ENCODE data around the gene TBC1D14.

TBC1D14 gene

GRCh38 chr4:7048642-7049041 lies 139.0 kb downstream of the TBC1D14 start:
- DNase-seq = no peak

GRCh38 chr4:7049295-7049694 lies 139.7 kb downstream of the TBC1D14 start:
- DNase-seq = no peak

- no peak for DNase-seq
These were observed 140.1 kb downstream of the TBC1D14 start for GRCh38 chr4:7049739-7050138.

GRCh38 chr4:7050481-7051143 lies 141.0 kb downstream of the TBC1D14 start:
- DNase-seq = no peak

GRCh38 chr4:7051144-7051495 lies 141.5 kb downstream of the TBC1D14 start:
- DNase-seq = no peak

GRCh38 chr4:7051905-7052304 lies 142.3 kb downstream of the TBC1D14 start:
- no peak for DNase-seq

- no peak for DNase-seq
These were observed 142.7 kb downstream of the TBC1D14 start for GRCh38 chr4:7052313-7052712.

- no peak for DNase-seq
These were observed 143.5 kb downstream of the TBC1D14 start for GRCh38 chr4:7052923-7053715.

GRCh38 chr4:7054106-7054880 lies 144.7 kb downstream of the TBC1D14 start:
- DNase-seq = no peak

GRCh38 chr4:7055111-7055989 lies 145.7 kb downstream of the TBC1D14 start:
- DNase-seq = no peak

GRCh38 chr4:7055990-7056325 lies 146.3 kb downstream of the TBC1D14 start:
- no peak for DNase-seq

- no peak for DNase-seq
These were observed 149.2 kb downstream of the TBC1D14 start for GRCh38 chr4:7058792-7059191.

GRCh38 chr4:7059662-7060061 lies 150.0 kb downstream of the TBC1D14 start:
- DNase-seq = no peak

GRCh38 chr4:7060346-7061150 lies 150.9 kb downstream of the TBC1D14 start:
- no peak for DNase-seq

- no peak for DNase-seq
These were observed 152.2 kb downstream of the TBC1D14 start for GRCh38 chr4:7061815-7062214.

- no peak for DNase-seq
These were observed 153.2 kb downstream of the TBC1D14 start for GRCh38 chr4:7062816-7063215.

- no peak for DNase-seq
These were observed 153.7 kb downstream of the TBC1D14 start for GRCh38 chr4:7063362-7063761.

GRCh38 chr4:7066006-7066405 lies 156.4 kb downstream of the TBC1D14 start:
- no peak for DNase-seq

GRCh38 chr4:7066493-7066892 lies 156.9 kb downstream of the TBC1D14 start:
- DNase-seq = no peak

- no peak for DNase-seq
These were observed 157.5 kb downstream of the TBC1D14 start for GRCh38 chr4:7067126-7067451.

GRCh38 chr4:7067452-7068278 lies 158.0 kb downstream of the TBC1D14 start, which contains the start of gene GRPEL1:
GRPEL1 (minus strand) TSS chr4:7068064; CDS start chr4:7068032, 32 bp downstream.
- DNase-seq = peak; percentile 100
